ENCODE measurements around the gene ST6GALNAC3. TPM values are rescaled to one million over a fixed set of nuclear protein-coding genes. Genes with fewer than 3 reads are reported as not detected.

ST6GALNAC3 gene
- total RNA-seq, 1 experiment from 2014 or later, result 2.2 TPM

DNA sequence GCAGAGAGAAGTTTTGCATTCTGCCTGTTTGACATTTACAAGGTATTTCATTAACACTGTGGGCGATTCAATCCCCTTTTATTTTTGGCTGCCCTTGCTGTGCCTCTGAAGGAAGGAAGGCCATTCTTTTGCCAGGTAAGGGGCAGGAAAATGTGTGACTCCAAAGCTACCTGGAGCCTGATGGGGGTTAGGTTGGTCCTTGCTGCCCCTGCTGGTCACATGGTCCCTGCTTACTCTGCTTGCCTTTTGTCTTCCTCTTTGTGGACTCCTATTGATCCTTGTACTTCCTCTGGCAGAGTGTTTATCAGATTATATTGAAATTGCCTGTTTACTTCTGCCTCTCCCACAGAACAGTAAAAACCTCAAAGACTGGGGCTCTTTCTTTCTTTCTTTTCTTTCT, 65.7 kb downstream of the ST6GALNAC3 start:
- Histone ChIP-seq H2AFZ (ENCODE audit: low read depth, low read length, poor library complexity, severe bottlenecking) (no peak overlapping the region), H3K4me3 (replicated peaks in 1 of 2; ENCODE audit: low read depth in 1 of 2, low read length in 2 of 2) (no peak overlapping the region), H3K4me2 (ENCODE audit: low read length) (no peak overlapping the region), H4K20me1 (ENCODE audit: insufficient read depth) (no peaks in the 10 kb centered on the region), H3K9me2 (ENCODE audit: insufficient read depth) (no peaks in the 10 kb centered on the region; the same call in 1 of the 2 replicates), H3K4me1 (ENCODE audit: control insufficient read depth in 1 of 2, insufficient read depth in 2 of 2, low read length in 2 of 2) (0 out of 4 replicates have a peak, but pooled peaks cover 0 to 3% of the 10 kb centered on the region in 2 experiments), H3K27me3 (ENCODE audit: insufficient read depth, low read length) (no peaks in the 10 kb centered on the region), H3K9me3 (ENCODE audit: control insufficient read depth in 1 of 2, insufficient read depth in 1 of 2, low read depth in 1 of 2, low read length in 2 of 2) (no peaks in the 10 kb centered on the region), H3K27ac (ENCODE audit: low read depth, low read length) (no peak overlapping the region), H3K9ac (ENCODE audit: low read length) (no peak overlapping the region), H3K36me3 (ENCODE audit: control insufficient read depth in 1 of 2, insufficient read depth in 2 of 2, low read length in 2 of 2) (no peaks in the 10 kb centered on the region), H3K79me2 (ENCODE audit: insufficient read depth, low read length) (no peaks in the 10 kb centered on the region)
- ChIA-PET POLR2A (no interaction called here), RAD21 (ENCODE audit: low non-redundant PET in 1 of 2, low total read pairs in 2 of 2, uncharacterized antibody in 2 of 2, unreplicated experiment in 2 of 2) (no interaction called here), CTCF (interaction anchor here (0.6 to 1.5 kb wide), 2 partner anchors 206 to 231 kb away, joined by 3 to 5 read pairs; no protein-coding TSS in a partner anchor)
- ATAC-seq (peak; percentile 72), DNase-seq (ENCODE audit: low read depth, low spot score) (no peak)
- no peak for TF ChIP-seq CBX3 (IDR thresholded peaks at IDR 0.05; ENCODE audit: low read depth)
- TF ChIP-seq, protein P1, sequence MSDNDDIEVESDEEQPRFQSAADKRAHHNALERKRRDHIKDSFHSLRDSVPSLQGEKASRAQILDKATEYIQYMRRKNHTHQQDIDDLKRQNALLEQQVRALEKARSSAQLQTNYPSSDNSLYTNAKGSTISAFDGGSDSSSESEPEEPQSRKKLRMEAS (IDR thresholded peaks at IDR 0.05), result no peak
- 0 out of 2 replicates have a peak, but pooled peaks have one; percentile 18 for TF ChIP-seq RAD21 (IDR thresholded peaks at IDR 0.05; ENCODE audit: low read depth)
- TF ChIP-seq, protein P2, sequence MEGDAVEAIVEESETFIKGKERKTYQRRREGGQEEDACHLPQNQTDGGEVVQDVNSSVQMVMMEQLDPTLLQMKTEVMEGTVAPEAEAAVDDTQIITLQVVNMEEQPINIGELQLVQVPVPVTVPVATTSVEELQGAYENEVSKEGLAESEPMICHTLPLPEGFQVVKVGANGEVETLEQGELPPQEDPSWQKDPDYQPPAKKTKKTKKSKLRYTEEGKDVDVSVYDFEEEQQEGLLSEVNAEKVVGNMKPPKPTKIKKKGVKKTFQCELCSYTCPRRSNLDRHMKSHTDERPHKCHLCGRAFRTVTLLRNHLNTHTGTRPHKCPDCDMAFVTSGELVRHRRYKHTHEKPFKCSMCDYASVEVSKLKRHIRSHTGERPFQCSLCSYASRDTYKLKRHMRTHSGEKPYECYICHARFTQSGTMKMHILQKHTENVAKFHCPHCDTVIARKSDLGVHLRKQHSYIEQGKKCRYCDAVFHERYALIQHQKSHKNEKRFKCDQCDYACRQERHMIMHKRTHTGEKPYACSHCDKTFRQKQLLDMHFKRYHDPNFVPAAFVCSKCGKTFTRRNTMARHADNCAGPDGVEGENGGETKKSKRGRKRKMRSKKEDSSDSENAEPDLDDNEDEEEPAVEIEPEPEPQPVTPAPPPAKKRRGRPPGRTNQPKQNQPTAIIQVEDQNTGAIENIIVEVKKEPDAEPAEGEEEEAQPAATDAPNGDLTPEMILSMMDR (IDR thresholded peaks at IDR 0.05 in 2 of 3, conservative IDR thresholded peaks at IDR 0.05 in 1 of 3; ENCODE audit: borderline replicate concordance in 1 of 3, insufficient read depth in 1 of 3, low read depth in 2 of 3, low read length in 2 of 3), result peak in 2 of 3 experiments; percentile 20 to 24; a peak in 2 of 6 replicates
- intact Hi-C loops (cut with micrococcal nuclease), result loop anchor here (10.0 kb wide), 1 partner anchor 145 kb away; no protein-coding TSS in a partner anchor
- no TSS peak for BruUV-seq (replicated peaks)

DNA sequence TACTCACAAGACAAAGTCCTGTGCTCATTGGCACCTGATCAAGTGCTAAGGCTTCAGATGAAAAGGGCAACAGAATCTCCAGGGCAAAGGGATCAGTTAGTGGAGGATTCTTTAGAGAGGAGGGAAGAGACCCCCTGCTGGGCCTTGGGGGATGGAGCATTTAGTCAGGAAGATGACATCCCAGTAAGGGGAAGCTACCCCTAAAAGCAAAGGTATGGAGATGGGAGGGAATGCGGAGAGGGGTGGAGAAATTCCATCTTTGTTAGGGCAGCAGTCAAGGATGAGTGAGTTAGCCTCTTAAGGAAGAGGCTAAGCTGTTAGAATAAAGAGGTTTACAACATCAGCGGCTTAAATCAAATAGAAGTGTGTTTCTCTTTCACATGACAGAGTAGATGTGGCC, 67.4 kb downstream of the ST6GALNAC3 start:
- Histone ChIP-seq H3K4me2 (ENCODE audit: low read length) (no peak overlapping the region), H3K9me2 (ENCODE audit: insufficient read depth) (no peaks in the 10 kb centered on the region; the same call in 1 of the 2 replicates), H4K20me1 (ENCODE audit: insufficient read depth) (no peaks in the 10 kb centered on the region), H3K4me1 (ENCODE audit: control insufficient read depth in 1 of 2, insufficient read depth in 2 of 2, low read length in 2 of 2) (0 out of 4 replicates have a peak, but pooled peaks cover 0 to 3% of the 10 kb centered on the region in 2 experiments), H3K27ac (ENCODE audit: low read depth, low read length) (no peak overlapping the region), H3K79me2 (ENCODE audit: insufficient read depth, low read length) (no peaks in the 10 kb centered on the region), H2AFZ (ENCODE audit: low read depth, low read length, poor library complexity, severe bottlenecking) (no peak overlapping the region), H3K36me3 (ENCODE audit: control insufficient read depth in 1 of 2, insufficient read depth in 2 of 2, low read length in 2 of 2) (no peaks in the 10 kb centered on the region), H3K9me3 (ENCODE audit: control insufficient read depth in 1 of 2, insufficient read depth in 1 of 2, low read depth in 1 of 2, low read length in 2 of 2) (no peaks in the 10 kb centered on the region), H3K9ac (ENCODE audit: low read length) (no peak overlapping the region), H3K4me3 (replicated peaks in 1 of 2; ENCODE audit: low read depth in 1 of 2, low read length in 2 of 2) (no peak overlapping the region), H3K27me3 (ENCODE audit: insufficient read depth, low read length) (no peaks in the 10 kb centered on the region)
- ChIA-PET CTCF (no interaction called here), POLR2A (no interaction called here), RAD21 (ENCODE audit: low non-redundant PET in 1 of 2, low total read pairs in 2 of 2, uncharacterized antibody in 2 of 2, unreplicated experiment in 2 of 2) (no interaction called here)
- no TSS peak for BruUV-seq (replicated peaks)
- intact Hi-C loops (cut with micrococcal nuclease), result loop anchor here (10.0 kb wide), 1 partner anchor 147 kb away; no protein-coding TSS in a partner anchor
- ATAC-seq (no peak), DNase-seq (ENCODE audit: low read depth, low spot score) (no peak)
- TF ChIP-seq ZNF274 (IDR thresholded peaks at IDR 0.05; ENCODE audit: low read depth, low read length) (no peak), POLR2AphosphoS5 (IDR thresholded peaks at IDR 0.05; ENCODE audit: low read depth, low read length) (no peak), SIN3A (IDR thresholded peaks at IDR 0.05; ENCODE audit: low read depth) (no peak), EGR1 (IDR thresholded peaks at IDR 0.05; ENCODE audit: low read depth) (no peak), SRF (IDR thresholded peaks at IDR 0.05; ENCODE audit: low read depth) (no peak), ZFX (IDR thresholded peaks at IDR 0.05) (no peak), SP1 (IDR thresholded peaks at IDR 0.05; ENCODE audit: low read depth) (no peak), POLR2A (IDR thresholded peaks at IDR 0.05; ENCODE audit: borderline replicate concordance, extremely low read depth, insufficient read depth, insufficient read length) (no peak), EZH2 (IDR thresholded peaks at IDR 0.05) (no peak), TCF7L2 (IDR thresholded peaks at IDR 0.05; ENCODE audit: borderline replicate concordance, extremely low read depth, insufficient read depth, insufficient read length) (no peak), CBX3 (IDR thresholded peaks at IDR 0.05; ENCODE audit: low read depth) (no peak)
- TF ChIP-seq, protein P1 (IDR thresholded peaks at IDR 0.05), result no peak
- TF ChIP-seq, protein P3, sequence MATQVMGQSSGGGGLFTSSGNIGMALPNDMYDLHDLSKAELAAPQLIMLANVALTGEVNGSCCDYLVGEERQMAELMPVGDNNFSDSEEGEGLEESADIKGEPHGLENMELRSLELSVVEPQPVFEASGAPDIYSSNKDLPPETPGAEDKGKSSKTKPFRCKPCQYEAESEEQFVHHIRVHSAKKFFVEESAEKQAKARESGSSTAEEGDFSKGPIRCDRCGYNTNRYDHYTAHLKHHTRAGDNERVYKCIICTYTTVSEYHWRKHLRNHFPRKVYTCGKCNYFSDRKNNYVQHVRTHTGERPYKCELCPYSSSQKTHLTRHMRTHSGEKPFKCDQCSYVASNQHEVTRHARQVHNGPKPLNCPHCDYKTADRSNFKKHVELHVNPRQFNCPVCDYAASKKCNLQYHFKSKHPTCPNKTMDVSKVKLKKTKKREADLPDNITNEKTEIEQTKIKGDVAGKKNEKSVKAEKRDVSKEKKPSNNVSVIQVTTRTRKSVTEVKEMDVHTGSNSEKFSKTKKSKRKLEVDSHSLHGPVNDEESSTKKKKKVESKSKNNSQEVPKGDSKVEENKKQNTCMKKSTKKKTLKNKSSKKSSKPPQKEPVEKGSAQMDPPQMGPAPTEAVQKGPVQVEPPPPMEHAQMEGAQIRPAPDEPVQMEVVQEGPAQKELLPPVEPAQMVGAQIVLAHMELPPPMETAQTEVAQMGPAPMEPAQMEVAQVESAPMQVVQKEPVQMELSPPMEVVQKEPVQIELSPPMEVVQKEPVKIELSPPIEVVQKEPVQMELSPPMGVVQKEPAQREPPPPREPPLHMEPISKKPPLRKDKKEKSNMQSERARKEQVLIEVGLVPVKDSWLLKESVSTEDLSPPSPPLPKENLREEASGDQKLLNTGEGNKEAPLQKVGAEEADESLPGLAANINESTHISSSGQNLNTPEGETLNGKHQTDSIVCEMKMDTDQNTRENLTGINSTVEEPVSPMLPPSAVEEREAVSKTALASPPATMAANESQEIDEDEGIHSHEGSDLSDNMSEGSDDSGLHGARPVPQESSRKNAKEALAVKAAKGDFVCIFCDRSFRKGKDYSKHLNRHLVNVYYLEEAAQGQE (IDR thresholded peaks at IDR 0.05; ENCODE audit: low read depth), result no peak

All from HCT116 (cell line).